IPS-20b (cell line): ENCODE data around the gene SLK.

Experiments used
- H3K27ac ChIP-seq: one replicate; pipeline ENCODE4 v1.5.1; 2013; ENCODE audit warnings: low read length
- H3K27me3 ChIP-seq: 2 replicates; pipeline ENCODE4 v1.6.1; 2013; ENCODE audit warnings: mild to moderate bottlenecking, low read length, inconsistent platforms; ENCODE audit not compliant: insufficient read depth
- H3K36me3 ChIP-seq: 2 replicates; pipeline ENCODE4 v1.6.1; 2013; ENCODE audit warnings: low read depth, mild to moderate bottlenecking, inconsistent platforms, low read length, moderate library complexity; ENCODE audit not compliant: insufficient read depth
- H3K4me1 ChIP-seq: 2 replicates; pipeline ENCODE4 v1.6.1; 2013; ENCODE audit warnings: mild to moderate bottlenecking, control low read depth, inconsistent platforms, low read length, moderate library complexity; ENCODE audit not compliant: insufficient read depth
- H3K4me3 ChIP-seq: 2 replicates; pipeline ENCODE4 v1.5.1; 2013; ENCODE audit warnings: mild to moderate bottlenecking, low read length, inconsistent platforms
- H3K9ac ChIP-seq: 2 replicates; pipeline ENCODE4 v1.6.1; 2013; ENCODE audit warnings: low read depth, mild to moderate bottlenecking, inconsistent platforms, low read length, moderate library complexity
- H3K9me3 ChIP-seq: 2 replicates; pipeline ENCODE4 v1.6.1; 2013; ENCODE audit warnings: mild to moderate bottlenecking, low read depth, low read length, inconsistent platforms; ENCODE audit not compliant: insufficient read depth

SLK gene

GRCh38 chr10:103942866-103943265, 24.1 kb upstream of the SLK start:
- Histone ChIP-seq H3K27ac (no peak overlapping the region), H3K9me3 (no peaks in the 10 kb centered on the region), H3K9ac (no peak overlapping the region), H3K4me1 (no peaks in the 10 kb centered on the region), H3K27me3 (no peaks in the 10 kb centered on the region), H3K4me3 (no peak overlapping the region), H3K36me3 (no peaks in the 10 kb centered on the region)

- Histone ChIP-seq H3K9me3 (no peaks in the 10 kb centered on the region), H3K27me3 (no peaks in the 10 kb centered on the region), H3K27ac (no peak overlapping the region), H3K4me1 (no peaks in the 10 kb centered on the region), H3K9ac (no peak overlapping the region), H3K36me3 (no peaks in the 10 kb centered on the region), H3K4me3 (no peak overlapping the region)
These were observed 19.0 kb upstream of the SLK start for GRCh38 chr10:103947799-103948516.

GRCh38 chr10:103949728-103950127, 17.2 kb upstream of the SLK start:
- no peak overlapping the region for H3K9ac ChIP-seq
- no peak overlapping the region for H3K27ac ChIP-seq
- H3K4me1 ChIP-seq = no peaks in the 10 kb centered on the region
- H3K36me3 ChIP-seq = no peaks in the 10 kb centered on the region
- no peak overlapping the region for H3K4me3 ChIP-seq
- H3K27me3 ChIP-seq = no peaks in the 10 kb centered on the region
- H3K9me3 ChIP-seq = peaks cover 3% of the 10 kb centered on the region; the same call in 1 of the 2 replicates

- no peaks in the 10 kb centered on the region for H3K27me3 ChIP-seq
- H3K4me3 ChIP-seq = no peak overlapping the region
- peaks cover 4% of the 10 kb centered on the region; the same call in 1 of the 2 replicates for H3K9me3 ChIP-seq
- H3K4me1 ChIP-seq = no peaks in the 10 kb centered on the region
- no peaks in the 10 kb centered on the region for H3K36me3 ChIP-seq
- H3K27ac ChIP-seq = no peak overlapping the region
- no peak overlapping the region for H3K9ac ChIP-seq
These were observed 15.8 kb upstream of the SLK start for GRCh38 chr10:103951183-103951582.

- no peak overlapping the region for H3K4me3 ChIP-seq
- H3K4me1 ChIP-seq = no peaks in the 10 kb centered on the region
- peaks cover 4% of the 10 kb centered on the region; the same call in 1 of the 2 replicates for H3K9me3 ChIP-seq
- H3K9ac ChIP-seq = no peak overlapping the region
- H3K27ac ChIP-seq = no peak overlapping the region
- H3K36me3 ChIP-seq = no peaks in the 10 kb centered on the region
- no peaks in the 10 kb centered on the region for H3K27me3 ChIP-seq
These were observed 15.0 kb upstream of the SLK start for GRCh38 chr10:103951942-103952341.

GRCh38 chr10:103954543-103954942, 12.4 kb upstream of the SLK start:
- H3K27ac ChIP-seq = no peak overlapping the region
- no peaks in the 10 kb centered on the region for H3K4me1 ChIP-seq

GRCh38 chr10:103958996-103959395, 7.9 kb upstream of the SLK start:
- Histone ChIP-seq H3K9me3 (peaks cover 4% of the 10 kb centered on the region; the same call in 1 of the 2 replicates), H3K36me3 (no peaks in the 10 kb centered on the region), H3K9ac (no peak overlapping the region), H3K27ac (no peak overlapping the region), H3K4me1 (no peaks in the 10 kb centered on the region), H3K27me3 (no peaks in the 10 kb centered on the region), H3K4me3 (no peak overlapping the region)

More at GRCh38 chr10:103954543-103954942, 12.4 kb upstream of the SLK start:
- H3K27me3 ChIP-seq = no peaks in the 10 kb centered on the region
- H3K9me3 ChIP-seq = peaks cover 4% of the 10 kb centered on the region; the same call in 1 of the 2 replicates
- no peaks in the 10 kb centered on the region for H3K36me3 ChIP-seq
- no peak overlapping the region for H3K9ac ChIP-seq
- H3K4me3 ChIP-seq = no peak overlapping the region

- H3K4me1 ChIP-seq = no peaks in the 10 kb centered on the region
- H3K4me3 ChIP-seq = no peak overlapping the region
- H3K27me3 ChIP-seq = no peaks in the 10 kb centered on the region
- no peak overlapping the region for H3K27ac ChIP-seq
- H3K36me3 ChIP-seq = no peaks in the 10 kb centered on the region
- H3K9ac ChIP-seq = no peak overlapping the region
- no peaks in the 10 kb centered on the region for H3K9me3 ChIP-seq
These were observed 6.8 kb upstream of the SLK start for GRCh38 chr10:103960103-103960502.

GRCh38 chr10:103967448-103968071, 620 bp downstream of the SLK start:
- H3K9ac ChIP-seq = peak overlapping the region; percentile 81
- H3K9me3 ChIP-seq = no peaks in the 10 kb centered on the region
- H3K27me3 ChIP-seq = peaks cover 12% of the 10 kb centered on the region; the same call in 1 of the 2 replicates
- no peak overlapping the region for H3K27ac ChIP-seq
- H3K4me1 ChIP-seq = peaks cover 16% of the 10 kb centered on the region; the same call in 1 of the 2 replicates
- peak overlapping the region; percentile 99 for H3K4me3 ChIP-seq
- no peaks in the 10 kb centered on the region for H3K36me3 ChIP-seq

GRCh38 chr10:103968441-103969391, 1.8 kb downstream of the SLK start:
- Histone ChIP-seq H3K4me3 (peak overlapping the region; percentile 99), H3K9ac (peak overlapping the region; percentile 81; the same call in 1 of the 2 replicates), H3K9me3 (no peaks in the 10 kb centered on the region), H3K27me3 (peaks cover 12% of the 10 kb centered on the region; the same call in 1 of the 2 replicates), H3K4me1 (peaks cover 16% of the 10 kb centered on the region; the same call in 1 of the 2 replicates), H3K27ac (no peak overlapping the region), H3K36me3 (no peaks in the 10 kb centered on the region)

GRCh38 chr10:103969436-103969835, 2.5 kb downstream of the SLK start:
- no peaks in the 10 kb centered on the region for H3K9me3 ChIP-seq
- no peak overlapping the region for H3K9ac ChIP-seq
- H3K36me3 ChIP-seq = no peaks in the 10 kb centered on the region
- peak overlapping the region; percentile 29 for H3K4me3 ChIP-seq
- peaks cover 16% of the 10 kb centered on the region; the same call in 1 of the 2 replicates for H3K4me1 ChIP-seq
- H3K27me3 ChIP-seq = peaks cover 12% of the 10 kb centered on the region; the same call in 1 of the 2 replicates
- H3K27ac ChIP-seq = no peak overlapping the region
